T-cell (primary cell): Measurements from ENCODE around the gene JAKMIP1. TPM values are rescaled to one million over a fixed set of nuclear protein-coding genes. Genes with fewer than 3 reads are reported as not detected.

Experiments
- ATAC-seq, 4 experiments: fragments of 200-7000 bp in 3 of 4; fragments of 150-1000 bp in 1 of 4; cut with Tn5 transposase; replicated peaks in 1 of 4; 1 replicate in 3 of 4; 2 replicates in 1 of 4; pipeline ENCODE4 v1.10.0; 2021; ENCODE audit warnings: moderate library complexity in 3 of 4, mild to moderate bottlenecking in 2 of 4, moderate number of reproducible peaks in 1 of 4
- CTCF ChIA-PET, 2 donors: fragments of 300-600 bp; sonication (Branson Sonifier 250); formaldehyde crosslinking; loops; one replicate each; lab custom pipeline; 2022; ENCODE audit warnings: antibody characterized with exemption in 2 of 2; lab: Charles Lee
- POLR2A ChIA-PET, 2 donors: fragments of 300-600 bp; sonication (Branson Sonifier 250); formaldehyde crosslinking; loops; one replicate each; lab custom pipeline; 2022; ENCODE audit warnings: antibody characterized with exemption in 2 of 2; lab: Charles Lee
- DNase-seq, 35 experiments: peaks; one replicate each; pipeline versions ENCODE4 v3.0.0 to v3.0.0-alpha.2; 2013 to 2023
- H3K27ac ChIP-seq: one replicate; pipeline ENCODE4 v1.5.1; 2013; ENCODE audit warnings: low read length
- H3K27me3 ChIP-seq, 2 experiments: replicated peaks in 1 of 2; 1 replicate in 1 of 2; 2 replicates in 1 of 2; pipeline versions ENCODE4 v1.6.1 to v1.7.0; 2013; ENCODE audit warnings: low read length in 1 of 2, mixed read lengths in 1 of 2; ENCODE audit not compliant: control insufficient read depth in 2 of 2, insufficient read depth in 2 of 2; ENCODE audit errors: extremely low read depth in 1 of 2
- H3K36me3 ChIP-seq, 2 donors: 1 replicate in 1 of 2; 2 replicates in 1 of 2; pipeline versions ENCODE4 v1.6.1 to v1.7.0; 2013; ENCODE audit warnings: low read length in 1 of 2; ENCODE audit not compliant: control insufficient read depth in 2 of 2, insufficient read depth in 1 of 2; ENCODE audit errors: extremely low read depth in 1 of 2
- H3K4me1 ChIP-seq, 2 experiments: 1 replicate in 1 of 2; 2 replicates in 1 of 2; pipeline versions ENCODE4 v1.6.1 to v1.7.0; 2013; ENCODE audit warnings: low read length in 2 of 2, mixed read lengths in 1 of 2; ENCODE audit not compliant: insufficient read depth in 2 of 2, control insufficient read depth in 1 of 2; ENCODE audit errors: extremely low read depth in 1 of 2
- H3K4me3 ChIP-seq, 2 donors: 1 replicate in 1 of 2; 2 replicates in 1 of 2; pipeline versions ENCODE4 v1.5.1 to v1.7.0; 2013; ENCODE audit warnings: mild to moderate bottlenecking in 2 of 2, low read length in 1 of 2, moderate library complexity in 1 of 2; ENCODE audit not compliant: control insufficient read depth in 1 of 2; ENCODE audit errors: extremely low read depth in 1 of 2
- H3K9me3 ChIP-seq: 2 replicates; pipeline ENCODE4 v1.7.0; 2013
- H3K27ac Mint-ChIP-seq, 2 donors: one replicate each; pipeline ENCODE4 v1.8.0; 2020 to 2021; ENCODE audit warnings: mild to moderate bottlenecking in 2 of 2, mixed read lengths in 2 of 2
- H3K27me3 Mint-ChIP-seq, 2 donors: one replicate each; pipeline ENCODE4 v1.8.0; 2021 to 2022; ENCODE audit warnings: mixed read lengths in 2 of 2
- H3K36me3 Mint-ChIP-seq: one replicate; pipeline ENCODE4 v1.8.0; 2021; ENCODE audit warnings: mixed read lengths
- H3K4me1 Mint-ChIP-seq, 3 donors: one replicate each; pipeline ENCODE4 v1.8.0; 2020 to 2022; ENCODE audit warnings: mixed read lengths in 3 of 3, mild to moderate bottlenecking in 1 of 3
- H3K4me3 Mint-ChIP-seq, 3 donors: one replicate each; pipeline ENCODE4 v1.8.0; 2020 to 2022; ENCODE audit warnings: mild to moderate bottlenecking in 3 of 3, mixed read lengths in 3 of 3, moderate library complexity in 3 of 3
- H3K9me3 Mint-ChIP-seq, 3 donors: one replicate each; pipeline ENCODE4 v1.8.0; 2020 to 2022; ENCODE audit warnings: mixed read lengths in 3 of 3
- WGBS: methylation state at CpG from one replicate; pipeline ENCODE4 v1.1.5; 2013; ENCODE audit warnings: missing lambda C conversion rate; ENCODE audit not compliant: insufficient coverage; 5-methylcytosine and 5-hydroxymethylcytosine counted together
- total RNA-seq, 35 experiments: library from RNA in 6 of 35; stranded (reverse) in 6 of 35; fragments of 120-200 nt in 1 of 35; gene quantifications; one replicate each; pipeline versions ENCODE4 v1.2.1 to v1.2.4 and lab custom pipeline; 2013 to 2026

JAKMIP1 gene
- total RNA-seq, 5 donors from 2014 or later (not counting 1 experiment from before 2014, with no cell fraction given): 3.5 to 14.0 (median 6.1) TPM

DNA sequence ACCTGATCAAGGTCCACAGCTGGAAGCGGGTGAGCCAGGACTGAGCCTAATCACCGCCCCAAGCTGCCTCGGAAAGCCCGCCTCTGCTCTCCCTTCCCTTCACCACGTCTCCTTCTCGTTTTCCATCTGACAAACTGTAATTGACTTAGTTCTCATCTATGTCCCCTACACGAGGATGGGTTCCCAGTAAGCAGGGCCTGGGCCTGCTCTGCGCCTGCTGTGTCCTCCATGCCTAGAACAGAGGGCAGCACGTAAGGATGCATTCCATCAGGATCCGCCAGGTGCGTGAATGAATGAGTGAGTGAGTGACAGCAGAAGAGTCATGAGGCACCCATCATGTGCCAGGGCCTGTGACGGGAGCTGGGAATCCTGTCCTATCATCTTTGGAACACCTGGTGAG lies 86.7 kb downstream of the JAKMIP1 start:
- ATAC-seq: no peak
- Histone ChIP-seq H3K4me3 (no peak overlapping the region), H3K36me3 (peaks cover 0 to 7% of the 10 kb centered on the region in 2 donors), H3K27ac (no peak overlapping the region), H3K9me3 (no peaks in the 10 kb centered on the region), H3K4me1 (no peaks in the 10 kb centered on the region), H3K27me3 (peaks cover 2 to 4% of the 10 kb centered on the region in 2 experiments)
- CTCF ChIA-PET: no interaction called here
- POLR2A ChIA-PET: no interaction called here
- H3K36me3 Mint-ChIP-seq: peaks cover 2% of the 10 kb centered on the region
- H3K4me3 Mint-ChIP-seq: no peak overlapping the region
- no peak for DNase-seq
- H3K27me3 Mint-ChIP-seq: peaks cover 3 to 16% of the 10 kb centered on the region in 2 donors
- WGBS: 96% methylated on average over 11 of the region's 12 CpGs
- H3K27ac Mint-ChIP-seq: no peak overlapping the region
- H3K4me1 Mint-ChIP-seq: peaks cover 0 to 3% (median 0%) of the 10 kb centered on the region in 3 donors
- no peaks in the 10 kb centered on the region for H3K9me3 Mint-ChIP-seq

DNA sequence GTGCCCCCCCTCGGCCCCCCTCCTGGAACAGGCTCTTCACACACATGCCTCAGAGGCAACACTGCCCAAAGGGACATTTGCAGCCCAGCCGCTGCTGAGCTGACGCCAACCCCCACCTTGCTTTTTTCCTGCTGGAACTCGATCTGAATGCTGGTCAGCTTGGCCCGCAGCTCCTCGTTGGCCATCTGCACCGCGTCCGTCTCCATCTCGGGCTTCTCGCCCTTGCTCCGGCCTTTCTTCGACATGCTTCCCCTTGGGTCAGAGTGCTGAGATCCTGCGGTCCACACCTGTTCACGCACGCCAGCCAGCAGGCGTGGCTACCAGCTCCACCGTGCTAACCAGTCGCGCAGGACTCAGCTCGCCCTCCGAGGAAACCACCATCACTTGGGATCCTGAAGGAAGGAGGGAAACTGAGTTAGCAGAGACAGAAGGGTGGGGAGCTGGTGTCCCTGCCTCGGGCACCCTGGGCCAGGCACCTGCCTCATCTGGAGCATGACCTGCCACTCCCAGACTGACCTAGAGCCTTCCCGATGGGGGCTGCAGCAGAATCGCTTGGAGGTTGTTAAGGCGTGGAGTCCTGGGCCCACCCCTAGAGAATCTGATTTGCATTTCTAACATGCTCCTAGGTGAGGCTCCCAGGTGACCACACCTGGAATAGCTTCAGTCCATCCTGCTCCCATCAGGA lies 87.6 kb downstream of the JAKMIP1 start:
- Mint-ChIP-seq H3K27me3 (peaks cover 3 to 16% of the 10 kb centered on the region in 2 donors), H3K4me1 (peaks cover 0 to 3% (median 0%) of the 10 kb centered on the region in 3 donors), H3K27ac (no peak overlapping the region), H3K9me3 (no peaks in the 10 kb centered on the region), H3K4me3 (no peak overlapping the region), H3K36me3 (peaks cover 5% of the 10 kb centered on the region)
- DNase-seq (peak in 1 of 35 experiments; percentile 11), ATAC-seq (no peak)
- H3K4me1 ChIP-seq: no peaks in the 10 kb centered on the region
- no peak overlapping the region for H3K4me3 ChIP-seq
- H3K27me3 ChIP-seq: peaks cover 2% of the 10 kb centered on the region in 2 experiments
- H3K9me3 ChIP-seq: no peaks in the 10 kb centered on the region
- peaks cover 0 to 7% of the 10 kb centered on the region in 2 donors for H3K36me3 ChIP-seq
- POLR2A ChIA-PET: no interaction called here
- no peak overlapping the region for H3K27ac ChIP-seq
- CTCF ChIA-PET: no interaction called here
- WGBS: 86% methylated on average over 26 of the region's 26 CpGs

DNA sequence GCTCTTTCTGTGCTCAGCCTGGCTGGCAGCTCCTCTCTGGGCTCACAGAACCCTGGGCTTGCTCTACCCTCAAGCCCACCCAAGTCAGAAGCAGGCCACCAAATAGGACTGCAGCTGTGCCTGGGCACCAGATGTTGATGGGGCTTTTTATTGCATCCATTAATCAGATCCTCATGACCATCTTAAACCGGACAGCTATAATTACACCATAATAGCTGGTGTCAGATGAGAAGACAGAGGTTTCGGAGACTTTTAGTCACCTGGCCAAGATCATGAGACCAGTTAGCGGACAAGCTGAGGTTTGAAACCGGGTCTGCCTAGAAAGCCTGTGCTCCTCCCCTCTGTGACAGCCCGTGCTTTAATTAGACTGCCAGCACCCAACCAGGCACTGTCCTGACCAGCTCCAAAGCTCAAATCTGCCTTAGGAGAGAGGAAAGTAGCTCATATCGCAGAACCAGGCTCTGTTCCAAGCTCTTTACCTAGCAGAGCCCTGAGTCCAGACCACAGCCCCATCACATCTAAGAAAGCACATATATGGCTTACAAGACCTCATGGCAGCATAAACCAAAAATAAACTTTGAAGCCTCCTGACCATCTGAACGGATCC lies 88.9 kb downstream of the JAKMIP1 start:
- peaks cover 6% of the 10 kb centered on the region for H3K36me3 Mint-ChIP-seq
- H3K9me3 Mint-ChIP-seq: no peaks in the 10 kb centered on the region
- no peak overlapping the region for H3K27ac Mint-ChIP-seq
- ATAC-seq (no peak), DNase-seq (no peak)
- peaks cover under 1 to 12% of the 10 kb centered on the region in 2 donors for H3K27me3 Mint-ChIP-seq
- Histone ChIP-seq H3K27ac (no peak overlapping the region), H3K4me1 (no peaks in the 10 kb centered on the region), H3K27me3 (peaks cover 0 to 5% of the 10 kb centered on the region in 2 experiments), H3K4me3 (no peak overlapping the region), H3K36me3 (peaks cover 0 to 7% of the 10 kb centered on the region in 2 donors), H3K9me3 (no peaks in the 10 kb centered on the region)
- CTCF ChIA-PET: no interaction called here
- peaks cover 0 to 3% (median 0%) of the 10 kb centered on the region in 3 donors for H3K4me1 Mint-ChIP-seq
- POLR2A ChIA-PET: no interaction called here
- no peak overlapping the region for H3K4me3 Mint-ChIP-seq
- 78% methylated on average over 3 of the region's 7 CpGs for WGBS

DNA sequence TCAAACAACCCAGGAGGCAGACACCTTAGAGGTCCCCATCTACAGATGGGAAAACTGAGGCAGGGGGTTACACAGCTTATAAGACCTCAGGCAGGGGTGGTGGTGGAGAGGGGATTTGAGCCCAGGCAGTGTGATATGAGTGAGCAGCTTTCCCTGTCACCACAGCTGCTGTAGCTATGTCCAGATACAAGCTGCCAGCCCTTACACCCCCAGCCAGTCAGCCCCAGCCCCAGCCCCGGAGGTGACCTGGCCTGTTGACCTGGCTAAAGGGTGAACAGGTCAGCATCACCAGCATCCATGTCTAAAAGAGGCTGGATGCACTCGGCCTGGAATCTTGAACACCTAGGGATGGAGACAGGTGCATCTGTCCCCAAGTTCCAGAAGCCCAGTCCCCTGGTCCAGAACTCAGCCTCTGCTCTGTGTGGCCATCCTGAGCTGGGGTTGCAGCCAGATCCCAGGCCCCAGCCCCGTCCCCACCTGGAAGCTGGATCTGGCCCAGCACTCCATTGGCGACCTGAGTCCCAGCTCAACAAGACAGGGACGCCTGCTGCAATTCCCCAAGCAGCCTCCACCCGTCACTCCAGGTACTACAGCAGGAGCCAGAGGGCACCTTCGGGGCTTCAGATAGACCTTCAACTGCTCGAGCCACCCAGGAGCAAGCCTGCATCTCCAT lies 89.5 kb downstream of the JAKMIP1 start:
- ATAC-seq (no peak), DNase-seq (no peak)
- H3K4me1 Mint-ChIP-seq: peaks cover 0 to 3% (median 0%) of the 10 kb centered on the region in 3 donors
- WGBS: 86% methylated on average over 8 of the region's 8 CpGs
- Histone ChIP-seq H3K4me3 (no peak overlapping the region), H3K9me3 (no peaks in the 10 kb centered on the region), H3K27me3 (peaks cover 0 to 5% of the 10 kb centered on the region in 2 experiments), H3K36me3 (peaks cover 0 to 7% of the 10 kb centered on the region in 2 donors), H3K4me1 (no peaks in the 10 kb centered on the region), H3K27ac (no peak overlapping the region)
- no peak overlapping the region for H3K27ac Mint-ChIP-seq
- peaks cover 7% of the 10 kb centered on the region for H3K36me3 Mint-ChIP-seq
- POLR2A ChIA-PET: no interaction called here
- H3K4me3 Mint-ChIP-seq: no peak overlapping the region
- CTCF ChIA-PET: no interaction called here
- no peaks in the 10 kb centered on the region for H3K9me3 Mint-ChIP-seq
- peaks cover 2 to 12% of the 10 kb centered on the region in 2 donors for H3K27me3 Mint-ChIP-seq

DNA sequence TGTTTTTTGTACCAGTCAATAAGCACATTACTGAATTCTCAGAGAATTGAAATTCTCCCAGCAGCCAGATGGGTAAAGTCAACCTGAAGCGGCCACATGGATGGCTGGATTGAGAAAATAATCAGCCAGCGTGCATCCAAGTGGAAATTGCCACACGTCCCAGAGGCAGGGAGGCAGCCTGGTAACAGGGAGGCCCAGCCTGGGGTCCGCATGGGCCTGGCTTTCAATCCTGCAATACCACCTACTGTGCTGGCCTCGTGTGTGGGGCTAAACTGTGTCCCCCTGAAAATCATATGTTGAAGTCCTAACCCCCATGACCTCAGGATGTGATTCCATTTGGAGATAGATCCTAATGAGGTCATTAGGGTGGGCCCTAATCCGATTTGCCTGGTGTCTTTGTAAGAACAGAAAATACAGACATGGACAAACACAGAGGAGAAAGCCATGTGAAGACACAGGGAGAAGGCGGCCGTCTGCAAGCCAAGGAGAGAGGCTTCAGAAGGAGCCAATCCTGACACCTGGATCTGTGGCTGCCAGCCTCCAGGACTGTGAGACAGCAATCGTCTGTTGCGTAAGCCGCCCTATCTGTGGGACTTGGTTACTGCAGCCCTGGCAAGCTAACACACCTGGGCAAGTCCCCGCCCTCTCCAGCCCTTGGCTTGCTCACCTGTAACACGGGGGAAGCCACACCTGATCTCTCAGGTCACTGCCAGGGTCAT lies 90.3 kb downstream of the JAKMIP1 start:
- POLR2A ChIA-PET: no interaction called here
- no peaks in the 10 kb centered on the region for H3K9me3 ChIP-seq
- ATAC-seq (peak in 1 of 4 experiments; percentile 11), DNase-seq (no peak)
- H3K4me1 Mint-ChIP-seq: peaks cover 0 to 3% (median 0%) of the 10 kb centered on the region in 3 donors
- CTCF ChIA-PET: no interaction called here
- peaks cover 0 to 7% of the 10 kb centered on the region in 2 donors for H3K36me3 ChIP-seq
- no peak overlapping the region for H3K27ac ChIP-seq
- H3K9me3 Mint-ChIP-seq: no peaks in the 10 kb centered on the region
- H3K27me3 Mint-ChIP-seq: peaks cover 2 to 12% of the 10 kb centered on the region in 2 donors
- 79% methylated on average over 11 of the region's 13 CpGs for WGBS
- H3K4me3 ChIP-seq: no peak overlapping the region
- no peak overlapping the region for H3K27ac Mint-ChIP-seq
- H3K27me3 ChIP-seq: peaks cover 0 to 3% of the 10 kb centered on the region in 2 experiments
- no peak overlapping the region for H3K4me3 Mint-ChIP-seq
- H3K36me3 Mint-ChIP-seq: peaks cover 7% of the 10 kb centered on the region
- H3K4me1 ChIP-seq: no peaks in the 10 kb centered on the region

DNA sequence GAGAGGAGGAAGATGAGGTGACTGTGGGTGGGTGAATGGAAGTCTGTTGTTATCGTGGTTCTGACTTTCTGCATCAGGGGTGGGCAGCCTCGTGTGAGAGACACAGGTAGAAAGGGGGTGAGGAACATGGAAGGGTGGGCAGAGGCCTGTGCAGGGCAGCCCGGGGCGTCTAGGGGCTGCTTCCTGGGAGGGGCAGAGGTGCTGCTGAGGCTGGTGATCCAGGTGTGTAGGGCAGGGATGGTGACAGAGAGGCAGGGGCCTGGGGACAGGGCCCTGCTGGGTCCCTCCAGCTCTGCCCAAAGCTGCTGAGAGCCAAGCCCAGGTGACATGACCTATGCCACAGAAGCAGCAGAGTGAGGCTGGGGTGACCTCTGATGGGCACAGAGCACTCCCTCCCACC lies 92.5 kb downstream of the JAKMIP1 start:
- Mint-ChIP-seq H3K27me3 (peaks cover 2 to 6% of the 10 kb centered on the region in 2 donors), H3K36me3 (peaks cover 19% of the 10 kb centered on the region), H3K9me3 (no peaks in the 10 kb centered on the region), H3K27ac (no peak overlapping the region), H3K4me3 (no peak overlapping the region), H3K4me1 (no peaks in the 10 kb centered on the region)
- no peak overlapping the region for H3K27ac ChIP-seq
- H3K4me3 ChIP-seq: no peak overlapping the region
- H3K9me3 ChIP-seq: no peaks in the 10 kb centered on the region
- ATAC-seq (no peak), DNase-seq (no peak)
- POLR2A ChIA-PET: no interaction called here
- CTCF ChIA-PET: no interaction called here
- no peaks in the 10 kb centered on the region for H3K4me1 ChIP-seq
- peaks cover 0 to 14% of the 10 kb centered on the region in 2 donors for H3K36me3 ChIP-seq
- WGBS: 61% methylated on average over 2 of the region's 4 CpGs
- peaks cover 0 to 3% of the 10 kb centered on the region in 2 experiments for H3K27me3 ChIP-seq
